Stimulated activated CD4-positive, alpha-beta T cell treated with anti-CD3 and anti-CD28 coated beads, Interleukin-12 subunit alpha, Interleukin-12 subunit beta, amount 100 ng/mL, for 48 hours (primary cell): Measurements from ENCODE around the gene FBLN2.
"Not testable (repeated sequence)": the region's sequence is repeated elsewhere in the genome, so short reads cannot be mapped to it uniquely, and the experiment has no call there.

Source experiments
- DNase-seq, 3 donors: peaks; one replicate each; pipeline ENCODE4 v3.0.0-alpha.2; 2020; ENCODE audit warnings: low read depth in 2 of 3, low spot score in 1 of 3

FBLN2 gene

GRCh38 chr3:13547591-13548371 is 1.1 kb upstream of the FBLN2 start:
- no peak for DNase-seq

GRCh38 chr3:13549623-13550422 is 898 bp downstream of the FBLN2 start:
- no peak for DNase-seq

- no peak for DNase-seq
Measured at GRCh38 chr3:13550423-13550690, 1.4 kb downstream of the FBLN2 start.

- DNase-seq: no peak
Measured at GRCh38 chr3:13550791-13551360, 2.0 kb downstream of the FBLN2 start.

GRCh38 chr3:13552857-13553652 is 4.1 kb downstream of the FBLN2 start:
- DNase-seq: no peak

GRCh38 chr3:13553686-13554085 is 4.8 kb downstream of the FBLN2 start:
- no peak for DNase-seq

GRCh38 chr3:13555753-13556152 is 6.8 kb downstream of the FBLN2 start:
- DNase-seq: no peak

- no peak for DNase-seq
Measured at GRCh38 chr3:13556207-13556606, 7.3 kb downstream of the FBLN2 start.

GRCh38 chr3:13556917-13557316 is 8.0 kb downstream of the FBLN2 start:
- no peak for DNase-seq

- DNase-seq: no peak
Measured at GRCh38 chr3:13557417-13557816, 8.5 kb downstream of the FBLN2 start.

GRCh38 chr3:13557926-13558325 is 9.0 kb downstream of the FBLN2 start:
- no peak for DNase-seq

GRCh38 chr3:13558651-13559050 is 9.7 kb downstream of the FBLN2 start:
- no peak for DNase-seq

GRCh38 chr3:13559764-13560525 is 11.0 kb downstream of the FBLN2 start:
- DNase-seq: no peak

- no peak for DNase-seq
Measured at GRCh38 chr3:13561376-13561775, 12.5 kb downstream of the FBLN2 start.

- no peak for DNase-seq
Measured at GRCh38 chr3:13561967-13562366, 13.0 kb downstream of the FBLN2 start.

GRCh38 chr3:13562421-13562820 is 13.5 kb downstream of the FBLN2 start:
- DNase-seq: not testable (repeated sequence)

GRCh38 chr3:13563321-13563720 is 14.4 kb downstream of the FBLN2 start:
- no peak for DNase-seq

GRCh38 chr3:13563911-13564310 is 15.0 kb downstream of the FBLN2 start:
- no peak for DNase-seq

GRCh38 chr3:13564751-13565560 is 16.0 kb downstream of the FBLN2 start:
- no peak for DNase-seq
